Amygdala (tissue), 56 donors: ENCODE data around the gene HS6ST3.
"Not testable (repeated sequence)": the region's sequence is repeated elsewhere in the genome, so short reads cannot be mapped to it uniquely, and the experiment has no call there.

Experiments used
- DNase-seq, 56 donors: peaks; one replicate each; lab custom pipeline; 2025; lab: John Stamatoyannopoulos, UW

Gene HS6ST3

DNA sequence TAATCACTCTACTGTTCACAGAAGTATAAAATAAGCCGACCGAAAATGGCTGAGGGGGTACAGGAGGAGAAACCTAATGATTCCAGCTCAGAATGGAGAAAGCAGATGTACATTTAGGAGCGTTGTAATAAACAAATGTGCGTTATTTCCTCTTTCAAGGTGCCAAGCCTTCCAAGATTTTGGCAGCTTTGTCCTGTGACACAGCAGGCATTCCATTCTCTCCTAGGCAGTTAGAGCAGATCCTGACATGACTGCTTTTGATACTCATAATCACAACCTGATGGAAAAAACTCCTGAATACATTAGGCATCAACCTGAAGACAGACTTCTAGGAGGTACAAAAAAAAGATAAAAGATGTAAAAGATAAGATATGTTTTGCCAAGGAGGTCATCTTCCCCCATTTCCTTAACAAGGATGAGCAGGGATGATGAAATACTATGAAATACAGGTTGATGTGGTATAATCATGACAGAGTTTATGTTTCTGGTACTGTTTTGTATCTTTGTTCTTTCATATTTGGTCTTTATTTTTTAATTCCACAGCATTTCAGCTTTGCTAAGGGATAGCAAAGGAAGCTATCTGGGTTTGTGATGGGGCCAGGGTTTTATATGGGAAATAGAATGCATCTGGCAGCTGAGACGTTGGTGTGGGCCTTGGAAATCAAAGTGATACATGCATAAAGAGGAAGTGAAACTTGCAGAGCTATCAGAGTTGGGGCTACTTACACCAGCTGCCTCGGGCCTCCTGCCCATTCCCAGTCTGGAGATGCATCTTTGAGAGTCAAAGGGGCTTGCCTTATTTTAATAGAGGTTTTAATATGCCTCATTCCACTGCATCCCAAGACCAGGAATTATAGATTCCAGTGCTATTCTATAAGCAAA is 681.8 kb downstream of the HS6ST3 start:
- no peak for DNase-seq

DNA sequence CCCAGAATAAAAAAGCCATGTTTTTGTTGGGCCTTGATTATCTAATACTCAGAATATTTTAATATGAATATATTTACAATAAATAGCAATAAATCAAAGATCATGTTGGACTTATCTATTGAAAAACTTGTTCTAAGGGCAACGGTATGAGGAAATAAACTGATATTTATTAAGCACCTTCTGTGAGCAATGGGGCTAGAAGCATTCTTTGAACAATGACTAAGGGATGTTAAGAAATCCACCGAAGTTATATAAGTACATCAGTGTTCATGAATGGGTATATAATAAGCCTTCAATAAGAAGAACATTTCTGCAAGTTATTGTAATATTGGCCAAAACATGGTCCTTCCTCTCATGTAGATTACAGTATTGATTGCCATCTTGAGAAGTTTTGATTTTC is 682.5 kb downstream of the HS6ST3 start:
- no peak for DNase-seq

DNA sequence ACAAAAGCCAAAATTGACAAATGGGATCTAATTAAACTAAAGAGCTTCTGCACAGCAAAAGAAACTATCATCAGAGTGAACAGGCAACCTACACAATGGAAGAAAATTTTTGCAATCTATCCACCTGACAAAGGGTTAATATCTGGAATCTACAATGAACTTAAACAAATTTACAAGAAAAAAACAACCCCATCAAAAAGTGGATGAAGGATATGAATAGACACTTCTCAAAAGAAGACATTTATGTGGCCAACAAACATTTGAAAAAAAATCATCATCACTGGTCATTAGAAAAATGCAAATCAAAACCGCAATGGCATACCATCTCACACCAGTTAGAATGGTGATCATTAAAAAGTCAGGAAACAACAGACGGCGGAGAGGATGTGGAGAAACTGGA is 688.4 kb downstream of the HS6ST3 start:
- not testable (repeated sequence) for DNase-seq

DNA sequence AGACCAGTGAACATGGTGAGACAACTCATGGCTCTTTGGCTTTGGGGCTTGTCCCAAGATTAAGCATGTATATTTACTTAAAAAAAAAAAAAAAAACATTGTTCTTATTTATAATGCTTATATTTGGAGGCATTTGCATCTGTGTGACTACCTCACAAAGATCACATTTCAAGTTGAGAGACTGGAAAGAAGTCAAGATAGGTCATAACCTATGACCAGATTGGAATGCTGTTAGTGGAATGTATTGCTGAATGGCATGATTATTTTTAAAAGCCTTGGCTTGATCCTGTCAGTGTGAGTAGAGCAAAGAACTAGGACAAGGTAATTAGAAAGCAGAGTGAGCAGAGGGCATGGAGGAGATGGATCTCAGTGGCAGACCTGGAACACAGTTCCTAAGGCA is 689.8 kb downstream of the HS6ST3 start:
- DNase-seq = no peak

DNA sequence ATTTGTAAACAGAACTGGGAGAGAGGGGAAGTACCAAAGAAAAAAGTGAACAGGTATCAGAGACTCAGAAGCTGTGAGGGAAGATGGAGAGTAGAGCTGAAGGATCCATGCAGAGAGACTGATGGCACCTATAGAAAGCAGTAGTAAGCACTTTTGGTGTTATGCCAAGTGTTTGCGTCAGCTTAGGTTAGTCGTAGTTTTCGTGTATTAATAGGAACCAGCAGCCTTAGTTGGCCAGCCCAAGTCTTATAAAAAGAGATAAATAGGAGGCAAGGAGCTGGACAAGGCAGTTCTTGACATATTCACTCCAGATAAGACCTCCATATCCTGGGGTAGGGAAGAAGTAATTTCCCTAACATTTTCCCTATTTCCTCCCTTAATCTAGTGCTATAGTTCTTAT is 690.2 kb downstream of the HS6ST3 start:
- no peak for DNase-seq

DNA sequence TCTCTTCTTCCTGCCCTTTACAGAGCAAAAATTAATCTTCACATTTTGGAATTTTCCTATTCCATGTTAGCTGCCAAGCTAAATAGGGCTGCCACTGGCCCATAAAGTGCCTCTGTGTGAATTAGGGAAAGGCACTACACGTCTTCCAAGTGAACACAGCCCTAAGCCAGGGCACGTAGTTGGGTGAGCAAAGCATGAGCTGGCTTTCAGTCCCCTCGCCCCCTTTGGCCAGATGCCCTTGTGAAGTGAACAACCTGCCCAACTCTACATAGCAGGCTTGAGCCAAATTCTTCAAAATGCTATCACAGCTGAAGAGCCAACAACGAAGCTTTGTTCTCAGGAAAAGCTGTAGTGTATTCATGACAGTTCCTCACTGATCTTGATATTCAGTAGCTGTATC is 691.2 kb downstream of the HS6ST3 start:
- peak in 52 of 56 donors; percentile 3 to 84 (median 36) for DNase-seq

DNA sequence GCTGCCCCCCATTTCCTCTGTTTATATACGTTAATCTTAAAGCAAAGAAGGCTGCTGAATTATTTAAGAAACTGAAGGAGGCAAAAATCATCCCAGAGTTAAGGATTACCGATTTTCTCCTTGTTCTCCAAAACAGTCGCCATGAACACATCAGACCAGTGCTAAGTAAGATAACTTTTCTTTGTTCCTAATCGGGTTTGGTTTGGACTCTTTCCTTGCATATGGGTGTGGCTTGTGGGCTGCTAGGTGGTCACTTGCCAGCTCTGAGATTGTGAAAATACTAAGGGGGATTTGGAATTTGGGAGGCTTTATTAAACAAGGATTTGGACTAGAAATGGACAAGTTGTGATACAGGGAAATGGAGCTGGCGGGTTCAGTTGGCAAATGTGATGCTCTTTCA is 692.3 kb downstream of the HS6ST3 start:
- no peak for DNase-seq

DNA sequence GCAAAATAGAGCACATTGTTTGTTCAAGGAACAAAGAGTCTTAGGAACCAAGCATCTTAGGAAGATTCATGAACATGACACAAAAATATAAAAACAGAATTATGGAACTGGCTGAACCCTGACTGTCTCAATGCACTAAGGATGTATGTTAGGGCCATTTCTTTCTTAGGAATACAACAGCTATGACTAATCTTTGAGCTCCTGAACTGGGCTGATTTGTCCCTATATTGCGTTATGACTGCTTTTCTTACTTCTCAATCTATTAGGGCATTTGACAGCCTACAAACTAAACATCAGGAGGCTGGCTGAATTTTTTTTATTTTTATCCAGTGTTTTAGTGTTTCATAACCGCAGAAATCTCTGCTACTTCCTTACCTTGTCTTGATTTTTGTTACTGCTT is 693.1 kb downstream of the HS6ST3 start:
- no peak for DNase-seq

DNA sequence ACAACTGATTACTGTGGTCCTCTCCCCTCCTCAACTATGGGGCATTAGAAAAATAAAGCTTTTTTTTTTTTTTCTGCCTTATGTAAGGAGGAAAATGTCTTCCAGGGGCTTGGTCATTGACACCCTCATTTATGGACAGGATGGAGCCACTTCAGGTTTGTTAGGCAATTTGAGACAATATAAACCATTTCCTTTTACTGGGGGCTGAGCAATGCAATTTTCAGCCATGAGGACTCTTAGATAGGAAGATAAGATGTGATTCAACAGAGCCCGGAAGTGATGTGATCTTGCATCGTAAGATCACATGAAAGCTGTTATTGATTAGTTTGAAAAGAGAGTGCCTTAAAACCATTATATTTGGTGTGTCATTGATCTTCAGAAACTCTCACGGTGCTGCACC is 693.6 kb downstream of the HS6ST3 start:
- DNase-seq = no peak

DNA sequence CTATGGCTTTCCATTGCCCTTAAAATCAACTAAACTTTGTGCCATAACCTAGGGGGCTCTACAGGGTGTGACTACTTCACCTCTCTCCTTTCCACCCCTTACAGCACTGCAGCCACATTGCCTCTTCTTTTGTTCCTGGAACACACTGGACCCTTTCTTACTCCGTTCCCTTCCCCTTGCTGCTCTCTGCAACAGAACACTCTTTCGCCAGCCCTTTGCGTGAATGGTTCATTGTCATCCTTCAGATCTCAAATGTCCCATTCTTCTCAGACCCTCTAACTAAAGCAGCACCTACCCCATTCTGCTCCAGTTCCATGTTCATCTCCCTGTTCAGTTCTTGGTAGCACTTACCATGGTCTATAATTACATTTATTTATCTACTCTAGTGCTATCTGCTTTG is 696.1 kb downstream of the HS6ST3 start:
- DNase-seq = peak in 1 of 56 donors; percentile 3

DNA sequence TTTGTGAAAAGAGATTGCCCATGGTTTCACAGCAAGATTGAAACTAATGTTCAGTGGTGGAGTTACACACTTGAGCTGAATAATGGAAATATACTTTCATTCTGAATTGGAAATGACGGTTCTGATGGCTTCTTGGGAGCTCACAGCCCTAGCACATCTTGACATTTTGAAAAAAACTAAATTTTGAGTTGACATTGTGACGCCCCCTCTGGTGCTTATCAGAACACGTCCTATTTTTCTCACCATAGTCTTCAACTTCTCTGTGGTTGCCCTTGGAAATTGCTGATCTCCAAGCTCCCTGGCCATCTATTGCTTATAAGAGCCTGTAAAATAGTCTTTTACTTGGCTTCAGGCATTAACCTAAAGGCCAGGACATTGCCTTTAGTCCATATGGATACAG is 702.3 kb downstream of the HS6ST3 start:
- DNase-seq = no peak

DNA sequence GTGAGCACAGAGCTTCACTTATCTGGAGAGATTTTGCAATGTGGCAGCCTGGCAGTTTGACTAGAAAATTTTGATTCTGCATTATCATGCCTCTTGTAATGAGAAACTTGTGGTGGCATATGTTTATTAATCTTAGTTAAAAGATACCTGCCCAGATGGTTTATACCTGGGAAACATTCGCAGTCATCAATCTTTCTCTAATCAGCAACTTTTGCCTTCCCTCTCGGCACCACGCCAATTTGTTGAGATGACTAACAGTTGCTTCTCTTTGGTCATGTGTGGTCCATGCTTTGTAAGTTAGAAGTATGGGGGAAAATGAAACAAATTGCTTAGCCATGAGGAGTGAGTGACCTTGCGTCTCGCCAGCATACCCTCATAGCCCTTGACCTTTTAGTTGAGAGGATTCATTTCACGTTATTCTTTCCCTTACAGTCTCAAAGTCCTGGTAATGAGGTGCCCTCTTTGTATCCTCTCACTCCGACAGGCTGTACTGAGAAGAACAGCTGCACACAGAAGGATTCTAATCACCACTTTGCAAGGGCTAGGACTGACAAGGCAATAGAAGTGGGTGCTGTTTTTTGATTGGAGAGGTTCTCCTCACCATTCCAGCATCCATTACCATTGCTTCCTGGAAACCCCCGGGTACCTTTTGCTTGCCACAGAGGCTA is 703.0 kb downstream of the HS6ST3 start:
- no peak for DNase-seq

DNA sequence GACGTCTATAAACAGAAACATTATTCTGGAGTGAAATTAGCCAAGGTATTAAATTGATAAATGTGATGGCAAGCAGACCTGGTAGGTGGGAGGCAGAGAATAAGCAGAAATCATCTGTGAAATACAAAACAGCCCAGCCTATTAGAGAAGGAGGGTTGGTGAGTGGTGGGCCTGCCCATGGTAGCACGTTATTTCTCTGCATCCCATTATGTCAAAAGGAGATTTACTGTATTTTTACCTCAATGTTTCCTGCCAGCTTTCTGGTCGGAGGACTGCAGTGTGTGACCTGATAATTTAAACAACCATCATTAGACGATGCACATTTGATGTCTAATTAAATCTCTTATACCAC is 703.5 kb downstream of the HS6ST3 start:
- no peak for DNase-seq

DNA sequence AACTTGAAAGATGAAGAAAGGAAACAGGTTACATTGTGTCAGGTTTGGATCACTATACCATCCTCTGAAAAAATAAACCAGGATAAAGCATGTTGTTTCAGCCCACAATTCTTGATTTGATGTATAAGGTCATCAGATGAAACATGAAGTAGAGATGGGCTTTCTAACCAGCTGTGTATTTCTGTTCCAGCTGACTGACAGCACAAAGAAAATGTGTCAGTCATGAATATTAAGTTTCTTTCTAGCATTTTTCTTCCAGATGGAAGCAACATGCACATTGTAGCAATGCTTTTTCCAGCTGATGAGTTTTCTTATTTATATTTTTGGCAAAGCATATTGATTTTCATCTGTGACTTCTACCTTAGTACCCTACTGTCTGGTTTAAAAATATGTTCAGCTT is 704.8 kb downstream of the HS6ST3 start:
- DNase-seq = no peak

DNA sequence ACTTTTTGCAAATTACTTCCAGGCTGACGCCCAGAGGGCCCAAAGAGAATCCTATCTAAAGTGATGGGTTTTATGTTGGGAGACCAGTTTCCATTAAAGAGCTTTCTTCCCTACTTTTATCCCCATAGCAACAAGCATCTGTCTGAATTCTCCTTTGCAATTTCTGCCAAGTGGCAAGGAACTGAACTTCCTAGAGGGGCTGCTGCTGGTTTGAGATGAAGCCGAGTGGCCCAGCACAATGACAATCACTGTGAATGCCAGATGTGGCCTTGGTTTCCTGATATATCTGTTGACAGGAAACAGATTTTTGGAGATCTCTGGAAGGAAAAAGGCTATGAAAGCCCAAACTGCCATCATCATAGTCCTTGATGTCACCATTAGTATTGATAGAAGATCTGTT is 705.8 kb downstream of the HS6ST3 start:
- no peak for DNase-seq

DNA sequence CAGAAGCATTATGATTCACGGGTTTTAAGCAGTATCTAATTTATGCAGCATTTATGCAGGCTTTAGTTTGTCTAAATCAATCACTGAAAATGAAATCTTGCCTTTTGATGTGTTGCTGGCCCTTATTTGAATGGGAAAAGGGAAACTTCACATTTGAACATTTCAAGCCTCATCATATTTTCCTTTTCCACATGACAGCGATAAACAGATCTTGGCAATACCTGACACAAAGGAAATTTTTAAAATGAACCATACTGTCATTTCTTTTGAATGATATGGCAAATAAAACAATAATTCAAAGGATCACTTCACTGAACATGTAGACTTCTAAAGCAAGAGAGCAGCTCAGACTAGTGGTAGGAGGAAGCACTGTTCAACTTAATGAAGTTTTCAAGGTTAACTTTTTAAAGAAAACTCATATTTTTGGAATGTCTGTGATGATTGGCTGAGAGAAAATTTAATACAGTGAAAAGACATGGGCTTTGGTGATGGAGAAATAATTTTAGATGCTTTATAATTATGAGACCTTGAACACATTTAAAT is 706.3 kb downstream of the HS6ST3 start:
- no peak for DNase-seq

DNA sequence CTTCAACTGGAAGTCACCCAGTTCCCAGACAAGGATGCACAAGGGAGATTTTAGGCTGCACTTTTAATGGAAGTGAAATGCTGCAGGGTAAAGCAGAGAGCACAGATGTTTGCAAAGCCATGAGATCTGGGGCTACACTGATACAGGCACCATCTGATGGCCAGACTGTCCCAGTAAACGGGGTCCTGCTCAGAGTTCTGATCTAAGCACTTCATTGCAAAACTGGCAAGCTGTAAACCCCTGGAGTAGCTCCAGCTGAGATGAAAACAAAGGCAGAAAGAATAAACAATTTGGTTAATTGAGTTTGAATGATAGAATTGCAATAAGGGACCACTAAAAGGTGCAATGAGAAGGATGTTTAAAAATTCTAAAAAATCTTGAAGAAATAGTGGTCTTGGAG is 707.2 kb downstream of the HS6ST3 start:
- no peak for DNase-seq

DNA sequence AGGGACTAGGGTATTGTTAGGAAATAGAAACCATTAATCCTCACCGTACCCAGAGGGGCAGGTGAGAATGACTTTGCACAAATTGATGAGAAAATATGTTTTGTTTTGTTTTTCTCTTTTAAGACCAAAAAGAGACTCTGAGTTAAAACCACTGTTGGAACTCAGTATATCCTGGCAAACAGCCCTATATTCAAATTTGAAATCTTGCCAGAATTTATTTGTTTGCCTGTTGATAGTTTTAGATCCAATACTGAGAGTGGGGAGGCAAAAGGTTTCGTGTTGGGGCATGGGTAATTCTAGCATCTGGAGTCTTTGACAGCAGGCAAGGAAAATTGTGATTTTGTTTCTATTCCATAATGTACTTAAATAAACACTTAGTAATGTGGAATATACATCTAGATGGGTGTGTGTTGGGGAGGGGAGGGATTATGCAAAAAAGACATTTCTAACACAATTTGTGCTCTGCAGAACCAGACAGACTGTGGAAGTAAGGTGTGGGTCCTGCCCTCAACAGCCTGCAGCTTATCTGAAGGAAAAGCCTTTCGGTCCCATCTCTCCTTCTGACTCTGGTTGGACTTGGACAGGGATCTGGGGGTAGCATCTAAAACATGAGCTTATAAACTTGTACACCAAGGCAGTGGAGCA is 713.7 kb downstream of the HS6ST3 start:
- DNase-seq = no peak

DNA sequence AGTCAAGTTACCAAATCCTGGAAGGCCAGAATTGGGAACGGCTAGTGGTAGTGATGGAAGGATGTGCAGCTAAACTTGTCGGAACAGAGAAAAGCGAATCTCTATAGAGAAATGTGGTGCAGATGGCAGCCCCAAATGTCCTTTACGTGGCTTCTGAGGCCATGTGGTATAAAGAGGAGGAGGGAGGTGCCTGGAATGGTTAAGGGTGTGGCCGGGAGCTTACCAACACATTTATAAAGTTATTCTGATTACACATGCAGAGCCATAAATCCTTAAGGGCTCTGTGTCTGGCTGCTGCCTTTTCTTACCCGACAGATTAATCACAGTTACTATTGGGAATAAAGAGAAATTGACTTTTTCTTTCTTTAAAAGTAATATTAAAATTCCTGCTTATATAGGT is 714.3 kb downstream of the HS6ST3 start:
- DNase-seq = no peak

DNA sequence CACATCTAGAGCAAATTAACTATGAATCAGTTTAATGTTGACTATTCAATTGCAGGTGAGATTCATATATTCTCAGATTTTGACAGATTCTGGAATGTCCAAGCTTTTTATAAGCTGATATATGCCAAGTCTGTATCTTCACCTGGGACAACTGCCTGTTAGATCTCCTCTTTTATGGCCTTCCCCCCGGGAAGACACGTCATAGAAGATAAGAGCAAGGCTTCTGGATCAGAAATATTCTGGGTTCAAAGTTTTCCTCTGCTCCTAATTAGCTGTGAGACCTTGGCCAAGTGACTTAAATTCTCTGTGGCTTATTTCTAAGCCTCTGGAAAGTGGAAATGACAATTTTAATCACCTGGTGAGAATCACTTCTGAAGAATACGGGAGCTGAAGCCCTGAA is 716.8 kb downstream of the HS6ST3 start:
- DNase-seq = no peak

DNA sequence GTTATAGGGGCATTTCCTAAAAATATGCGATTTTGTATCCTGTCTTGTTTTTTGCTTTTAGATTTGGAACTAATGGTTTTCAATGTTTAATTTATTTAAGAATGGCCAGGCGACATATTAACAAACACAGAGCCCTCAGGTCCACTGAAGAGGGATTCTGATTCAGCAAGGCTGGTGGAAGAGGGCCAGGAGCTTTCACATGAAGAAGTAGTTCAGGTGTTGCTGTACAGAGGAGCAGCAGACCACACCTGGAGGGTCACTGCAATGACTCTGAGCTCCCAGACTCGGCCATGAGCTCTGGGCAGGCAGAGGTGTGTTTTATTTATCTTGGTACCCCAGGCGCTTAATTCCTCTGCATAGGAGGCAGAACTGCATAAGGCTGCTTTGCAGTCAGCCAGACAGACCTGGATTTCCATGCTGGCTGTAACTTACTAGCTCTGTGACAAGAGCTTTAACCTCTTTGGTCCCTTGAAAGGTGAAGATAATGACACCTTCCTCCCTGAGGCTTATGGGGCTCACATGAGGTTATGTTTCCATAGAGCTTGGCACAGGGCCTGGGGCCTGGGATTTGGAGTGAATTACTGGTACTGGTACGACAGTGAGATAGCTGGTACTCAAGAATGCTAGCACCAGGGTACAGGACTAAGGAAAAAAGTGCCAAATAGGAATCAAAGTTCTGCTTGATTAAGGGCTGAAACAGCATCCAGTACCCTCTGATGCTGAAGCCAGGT is 719.6 kb downstream of the HS6ST3 start:
- no peak for DNase-seq
